IMR-90 (cell line): ENCODE measurements around the gene ANO10. TPM values are rescaled to one million over a fixed set of nuclear protein-coding genes. Genes with fewer than 3 reads are reported as not detected.

Experiments
- ATAC-seq: fragments of 200-7000 bp; cut with Tn5 transposase; 2 replicates; pipeline ENCODE4 v1.9.1; 2020; ENCODE audit warnings: low read depth, mild to moderate bottlenecking, moderate library complexity
- BruUV-seq: library from RNA; stranded (reverse); fragments of 400-500 nt; replicated peaks from 2 replicates; lab custom pipeline; 2021; lab: Mats Ljungman, UMichigan
- CTCF ChIA-PET: fragments of 300-600 bp; formaldehyde crosslinking; extraction: SDS; loops from one replicate; lab custom pipeline; 2021; ENCODE audit warnings: antibody characterized with exemption; lab: Yijun Ruan, JAX
- POLR2A ChIA-PET: fragments of 300-600 bp; sonication (Branson Sonifier 250); formaldehyde crosslinking; loops from one replicate; lab custom pipeline; 2022; ENCODE audit warnings: antibody characterized with exemption; ENCODE audit not compliant: unreplicated experiment; lab: Charles Lee
- DNase-seq: peaks from one replicate; pipeline ENCODE4 v3.0.0; 2013
- H2AFZ ChIP-seq: replicated peaks from 2 replicates; pipeline ENCODE3; 2013; ENCODE audit warnings: low read length, mild to moderate bottlenecking; ENCODE audit not compliant: poor library complexity
- H2AK5ac ChIP-seq: 2 replicates; pipeline ENCODE4 v1.6.1; 2013; ENCODE audit warnings: low read depth, low read length, inconsistent platforms
- H2AK9ac ChIP-seq: replicated peaks from 2 replicates; pipeline ENCODE3; 2013; ENCODE audit warnings: mild to moderate bottlenecking, low read depth, low read length, moderate library complexity; ENCODE audit not compliant: poor library complexity
- H2BK120ac ChIP-seq: 2 replicates; pipeline ENCODE4 v1.6.1; 2013; ENCODE audit warnings: low read depth, low read length, inconsistent platforms
- H2BK15ac ChIP-seq: 3 replicates; pipeline ENCODE4 v1.6.1; 2013; ENCODE audit warnings: low read depth, low read length, inconsistent platforms
- H2BK20ac ChIP-seq: 2 replicates; pipeline ENCODE4 v1.6.1; 2013; ENCODE audit warnings: low read depth, mild to moderate bottlenecking, inconsistent platforms, low read length, moderate library complexity
- H2BK5ac ChIP-seq: 2 replicates; pipeline ENCODE4 v1.6.1; 2013; ENCODE audit warnings: mild to moderate bottlenecking, low read depth, low read length, inconsistent platforms; ENCODE audit not compliant: poor library complexity, severe bottlenecking
- H3K14ac ChIP-seq: replicated peaks from 2 replicates; pipeline ENCODE4 v1.6.1; 2013; ENCODE audit warnings: low read depth, low read length, inconsistent platforms
- H3K18ac ChIP-seq: 2 replicates; pipeline ENCODE4 v1.6.1; 2013; ENCODE audit warnings: low read depth, low read length, control low read depth
- H3K23ac ChIP-seq: 2 replicates; pipeline ENCODE4 v1.6.1; 2013; ENCODE audit warnings: low read depth, low read length, inconsistent platforms
- H3K27ac ChIP-seq: 2 replicates; pipeline ENCODE4 v1.5.1; 2013; ENCODE audit warnings: mild to moderate bottlenecking, control low read depth, low read length; ENCODE audit not compliant: insufficient read depth
- H3K27me3 ChIP-seq: 2 replicates; pipeline ENCODE4 v1.6.1; 2013; ENCODE audit warnings: low read length; ENCODE audit not compliant: control insufficient read depth, insufficient read depth
- H3K36me3 ChIP-seq: 2 replicates; pipeline ENCODE4 v1.6.1; 2013; ENCODE audit warnings: low read length, mixed read lengths; ENCODE audit not compliant: control insufficient read depth, insufficient read depth
- H3K4ac ChIP-seq: 2 replicates; pipeline ENCODE4 v1.6.1; 2013; ENCODE audit warnings: low read depth, low read length, inconsistent platforms
- H3K4me1 ChIP-seq: 2 replicates; pipeline ENCODE4 v1.6.1; 2013; ENCODE audit warnings: low read length, mixed read lengths; ENCODE audit not compliant: control insufficient read depth, insufficient read depth
- H3K4me2 ChIP-seq: 2 replicates; pipeline ENCODE4 v1.6.1; 2013; ENCODE audit warnings: low read depth, mild to moderate bottlenecking, control low read depth, low read length, moderate library complexity
- H3K4me3 ChIP-seq: 2 replicates; pipeline ENCODE4 v1.5.1; 2013; ENCODE audit warnings: low read depth, mild to moderate bottlenecking, control low read depth, low read length, moderate library complexity; ENCODE audit not compliant: insufficient read depth
- H3K56ac ChIP-seq: 2 replicates; pipeline ENCODE4 v1.6.1; 2013; ENCODE audit warnings: low read length, inconsistent platforms; ENCODE audit not compliant: insufficient read depth; ENCODE audit errors: extremely low read depth
- H3K79me1 ChIP-seq, 2 experiments: 2 replicates each; pipeline ENCODE4 v1.6.1; 2013; ENCODE audit warnings: low read length in 2 of 2, inconsistent platforms in 1 of 2, low read depth in 1 of 2
- H3K9ac ChIP-seq: 2 replicates; pipeline ENCODE4 v1.6.1; 2013; ENCODE audit warnings: low read depth, low read length, control low read depth
- H3K9me1 ChIP-seq: 2 replicates; pipeline ENCODE4 v1.6.1; 2013; ENCODE audit warnings: low read length, inconsistent platforms; ENCODE audit not compliant: insufficient read depth
- H3K9me3 ChIP-seq: 2 replicates; pipeline ENCODE4 v1.6.1; 2013; ENCODE audit warnings: low read length; ENCODE audit not compliant: control insufficient read depth, insufficient read depth
- H4K20me1 ChIP-seq: 2 replicates; pipeline ENCODE4 v1.6.1; 2013; ENCODE audit warnings: low read length, inconsistent platforms; ENCODE audit not compliant: insufficient read depth
- H4K5ac ChIP-seq: 2 replicates; pipeline ENCODE4 v1.6.1; 2013; ENCODE audit warnings: mild to moderate bottlenecking, low read depth, low read length, control low read depth
- H4K8ac ChIP-seq, 2 experiments: 2 replicates each; pipeline ENCODE4 v1.6.1; 2013; ENCODE audit warnings: low read depth in 2 of 2, low read length in 2 of 2, control low read depth in 1 of 2, inconsistent platforms in 1 of 2
- H4K91ac ChIP-seq: 2 replicates; pipeline ENCODE4 v1.6.1; 2013; ENCODE audit warnings: low read depth, low read length, inconsistent platforms; ENCODE audit not compliant: insufficient read depth
- CHD1 ChIP-seq: IDR thresholded peaks from 2 replicates; pipeline ENCODE4 v1.6.1; 2012; ENCODE audit warnings: low read depth, low read length, improper control_type of control experiment
- MAZ ChIP-seq: IDR thresholded peaks from 2 replicates; pipeline ENCODE4 v1.6.1; 2012; ENCODE audit warnings: low read depth, mild to moderate bottlenecking, low read length, improper control_type of control experiment, moderate library complexity, borderline replicate concordance
- MXI1 ChIP-seq: IDR thresholded peaks from 2 replicates; pipeline ENCODE4 v1.6.1; 2012; ENCODE audit warnings: low read depth, mild to moderate bottlenecking, low read length, moderate library complexity, borderline replicate concordance
- WGBS, 2 experiments: methylation state at CpG; one replicate each; pipeline versions ENCODE4 v1.1.5 to v1.1.7; 2013; ENCODE audit warnings: missing lambda C conversion rate in 2 of 2; ENCODE audit not compliant: insufficient read length in 1 of 2; ENCODE audit errors: extremely low coverage in 2 of 2; 5-methylcytosine and 5-hydroxymethylcytosine counted together
- dilution Hi-C: fragments of 300-500 bp; cut with HindIII; formaldehyde crosslinking; loops from one replicate; pipeline ENCODE4 v1.14.3; 2018; ENCODE audit warnings: low sequenced_read_pairs; ENCODE audit not compliant: unreplicated experiment
- in situ Hi-C: fragments of 300-500 bp; cut with MboI; formaldehyde crosslinking; loops from 3 replicates; pipeline ENCODE4 v1.14.3; 2019; ENCODE audit warnings: low sequenced_read_pairs, inconsistent platforms, mixed read lengths
- intact Hi-C: fragments of 100-400 bp; cut with micrococcal nuclease; formaldehyde crosslinking; loops from 2 replicates; pipeline ENCODE4 v1.10.0; 2022
- polyA plus RNA-seq, 3 experiments: library from polyadenylated mRNA; depleted of rRNA; stranded (reverse); fragments of >200 nt; gene quantifications; 2 replicates each; pipeline ENCODE4 v1.2.3, GENCODE V29; 2012; ENCODE audit warnings: low replicate concordance in 1 of 3
- total RNA-seq: library from RNA; depleted of rRNA; stranded (reverse); fragments of >200 nt; gene quantifications from 2 replicates; pipeline ENCODE4 v1.2.3, GENCODE V29; 2012
- TF ChIP-seq, protein P1 (sequence below): conservative IDR thresholded peaks from 2 replicates; pipeline ENCODE4 v1.5.1; 2012; ENCODE audit warnings: mild to moderate bottlenecking, low read depth, low read length, improper control_type of control experiment

ANO10 gene
- total and polyA plus RNA-seq, 2 of the 4 experiments (the other 2 are of a cell fraction): 28.5 to 41.6 TPM

DNA sequence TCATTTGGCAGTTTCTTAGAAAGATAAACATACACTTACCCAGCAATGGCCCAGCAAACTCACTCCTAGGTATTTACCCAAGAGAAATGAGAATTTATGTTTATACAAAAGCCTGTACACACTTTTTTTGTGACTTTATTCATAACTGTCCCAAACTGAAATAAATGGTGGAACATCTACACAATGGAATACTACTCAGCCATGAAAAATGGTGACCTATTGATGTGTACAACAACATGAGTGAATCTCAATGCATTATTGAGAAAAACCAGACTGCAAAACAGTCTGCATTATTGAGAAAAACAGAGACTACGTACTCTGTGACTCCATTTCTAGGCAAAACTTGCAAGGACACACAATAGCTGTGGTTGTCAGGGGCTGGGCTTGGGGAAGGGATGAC lies 298.3 kb downstream of the ANO10 start:
- Histone ChIP-seq H3K27ac (no peak overlapping the region), H3K4ac (no peak overlapping the region), H2BK20ac (no peak overlapping the region), H3K23ac (no peak overlapping the region), H3K4me2 (no peak overlapping the region), H3K36me3 (no peaks in the 10 kb centered on the region), H4K8ac (no peak overlapping the region), H3K14ac (no peak overlapping the region), H3K79me1 (peaks cover 29 to 66% of the 10 kb centered on the region in 2 experiments), H2AFZ (no peak overlapping the region), H2BK15ac (no peak overlapping the region), H4K5ac (no peak overlapping the region), H4K20me1 (peaks cover 15% of the 10 kb centered on the region), H3K18ac (no peak overlapping the region), H3K9me3 (no peaks in the 10 kb centered on the region), H2BK5ac (no peak overlapping the region), H2AK9ac (no peak overlapping the region), H3K27me3 (no peaks in the 10 kb centered on the region), H3K9ac (no peak overlapping the region), H2BK120ac (no peak overlapping the region), H4K91ac (no peak overlapping the region), H3K4me1 (no peaks in the 10 kb centered on the region), H3K4me3 (no peak overlapping the region), H3K56ac (no peak overlapping the region), H3K9me1 (peaks cover 5% of the 10 kb centered on the region; the same call in 1 of the 2 replicates), H2AK5ac (no peak overlapping the region)
- CTCF ChIA-PET: no interaction called here
- intact Hi-C loops: no loop called here
- in situ Hi-C loops: no loop called here
- WGBS, 2 experiments: 100% methylated on average over 1 of the region's 1 CpG; no CpG with 5 or more reads in 1 of the 2 experiments
- dilution Hi-C loops: no loop called here
- POLR2A ChIA-PET: no interaction called here
- TF ChIP-seq MXI1 (no peak), MAZ (no peak), CHD1 (no peak)
- TF ChIP-seq, protein P1, sequence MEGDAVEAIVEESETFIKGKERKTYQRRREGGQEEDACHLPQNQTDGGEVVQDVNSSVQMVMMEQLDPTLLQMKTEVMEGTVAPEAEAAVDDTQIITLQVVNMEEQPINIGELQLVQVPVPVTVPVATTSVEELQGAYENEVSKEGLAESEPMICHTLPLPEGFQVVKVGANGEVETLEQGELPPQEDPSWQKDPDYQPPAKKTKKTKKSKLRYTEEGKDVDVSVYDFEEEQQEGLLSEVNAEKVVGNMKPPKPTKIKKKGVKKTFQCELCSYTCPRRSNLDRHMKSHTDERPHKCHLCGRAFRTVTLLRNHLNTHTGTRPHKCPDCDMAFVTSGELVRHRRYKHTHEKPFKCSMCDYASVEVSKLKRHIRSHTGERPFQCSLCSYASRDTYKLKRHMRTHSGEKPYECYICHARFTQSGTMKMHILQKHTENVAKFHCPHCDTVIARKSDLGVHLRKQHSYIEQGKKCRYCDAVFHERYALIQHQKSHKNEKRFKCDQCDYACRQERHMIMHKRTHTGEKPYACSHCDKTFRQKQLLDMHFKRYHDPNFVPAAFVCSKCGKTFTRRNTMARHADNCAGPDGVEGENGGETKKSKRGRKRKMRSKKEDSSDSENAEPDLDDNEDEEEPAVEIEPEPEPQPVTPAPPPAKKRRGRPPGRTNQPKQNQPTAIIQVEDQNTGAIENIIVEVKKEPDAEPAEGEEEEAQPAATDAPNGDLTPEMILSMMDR: no peak
- no TSS peak for BruUV-seq
- ATAC-seq: no peak
- DNase-seq: no peak
